Measurements from ENCODE around the gene PHF12. TPM values are rescaled to one million over a fixed set of nuclear protein-coding genes. Genes with fewer than 3 reads are reported as not detected.

PHF12 gene
- total RNA-seq, 6 donors from 2014 or later: 38.8 to 103 (median 62.7) TPM

DNA sequence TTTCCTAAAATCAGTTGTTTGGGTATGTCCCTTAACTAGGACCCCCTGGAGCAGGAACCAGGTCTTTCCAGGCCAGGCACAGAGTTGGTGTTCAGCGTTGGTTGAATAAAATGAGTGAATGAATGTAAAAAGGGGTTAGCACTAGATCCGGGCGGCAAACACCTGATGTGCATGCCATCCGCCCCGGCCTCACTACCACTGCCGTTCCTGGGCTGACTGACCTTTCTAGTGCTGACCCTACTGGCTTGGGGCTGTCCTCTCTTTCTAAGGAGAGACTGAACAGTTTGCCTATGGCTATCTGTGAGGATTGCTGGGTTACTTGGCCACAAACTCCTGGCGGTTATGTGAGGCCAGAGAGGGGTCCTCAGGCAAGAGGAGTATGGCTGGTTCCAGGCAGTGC lies 10.1 kb upstream of the PHF12 start:
- Histone ChIP-seq H3K27me3 (peaks cover 0 to 3% (median 0%) of the 10 kb centered on the region in 4 donors), H3K4me3 (no peak overlapping the region), H3K27ac (no peak overlapping the region), H3K36me3 (no peaks in the 10 kb centered on the region), H3K4me1 (peaks cover 0 to 5% (median 0%) of the 10 kb centered on the region in 4 donors), H3K9me3 (no peaks in the 10 kb centered on the region)
- TF ChIP-seq, protein P1, sequence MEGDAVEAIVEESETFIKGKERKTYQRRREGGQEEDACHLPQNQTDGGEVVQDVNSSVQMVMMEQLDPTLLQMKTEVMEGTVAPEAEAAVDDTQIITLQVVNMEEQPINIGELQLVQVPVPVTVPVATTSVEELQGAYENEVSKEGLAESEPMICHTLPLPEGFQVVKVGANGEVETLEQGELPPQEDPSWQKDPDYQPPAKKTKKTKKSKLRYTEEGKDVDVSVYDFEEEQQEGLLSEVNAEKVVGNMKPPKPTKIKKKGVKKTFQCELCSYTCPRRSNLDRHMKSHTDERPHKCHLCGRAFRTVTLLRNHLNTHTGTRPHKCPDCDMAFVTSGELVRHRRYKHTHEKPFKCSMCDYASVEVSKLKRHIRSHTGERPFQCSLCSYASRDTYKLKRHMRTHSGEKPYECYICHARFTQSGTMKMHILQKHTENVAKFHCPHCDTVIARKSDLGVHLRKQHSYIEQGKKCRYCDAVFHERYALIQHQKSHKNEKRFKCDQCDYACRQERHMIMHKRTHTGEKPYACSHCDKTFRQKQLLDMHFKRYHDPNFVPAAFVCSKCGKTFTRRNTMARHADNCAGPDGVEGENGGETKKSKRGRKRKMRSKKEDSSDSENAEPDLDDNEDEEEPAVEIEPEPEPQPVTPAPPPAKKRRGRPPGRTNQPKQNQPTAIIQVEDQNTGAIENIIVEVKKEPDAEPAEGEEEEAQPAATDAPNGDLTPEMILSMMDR (IDR thresholded peaks at IDR 0.05): no peak
- ATAC-seq (ENCODE audit: low FRiP score in 2 of 2) (no peak), DNase-seq (no peak)
- 89 to 93% methylated on average over 6 to 7 of the region's 7 CpGs for WGBS, 2 donors

DNA sequence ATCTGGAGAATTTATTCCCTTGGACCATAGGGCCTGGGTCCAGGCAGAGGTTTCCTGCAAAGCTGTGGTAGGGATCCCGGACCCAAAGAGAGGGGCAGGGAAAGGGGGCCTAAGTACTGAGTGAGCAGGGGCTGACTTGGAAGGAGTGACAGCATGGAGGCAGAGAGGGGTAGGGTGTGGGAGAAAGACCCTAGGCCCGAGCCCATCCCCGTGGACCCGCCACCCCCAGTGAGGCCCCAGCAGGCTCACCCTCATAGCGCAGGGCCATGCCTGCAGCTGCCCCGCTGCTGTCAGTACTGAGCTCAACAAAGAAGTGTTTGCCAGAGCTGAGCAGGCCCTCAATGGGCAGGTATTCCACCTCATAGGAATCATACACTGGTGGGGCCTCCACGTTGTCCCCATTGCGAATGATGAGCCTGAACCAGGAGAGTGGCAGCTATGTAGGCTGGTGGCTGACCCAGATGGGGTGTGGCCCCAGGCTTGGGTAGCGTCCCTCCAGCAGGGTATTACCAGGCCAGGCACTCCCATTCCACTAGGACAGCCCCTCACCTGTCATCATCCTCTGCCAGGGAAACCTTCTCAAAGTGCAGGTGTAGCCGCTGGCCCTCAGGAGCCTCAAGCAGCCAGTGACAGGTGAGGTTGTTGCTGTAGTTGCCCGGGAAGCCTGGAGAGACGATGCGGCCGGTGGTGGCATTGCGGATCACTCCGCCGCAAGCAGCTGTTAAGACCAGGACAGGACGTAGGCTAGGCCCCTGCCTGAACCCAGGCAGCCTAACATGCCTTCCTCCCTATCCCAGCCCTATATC lies 9.1 kb upstream of the PHF12 start:
- H3K27ac ChIP-seq: no peak overlapping the region
- no peak overlapping the region for H3K4me3 ChIP-seq
- 92 to 95% methylated on average over 8 to 18 of the region's 18 CpGs for WGBS, 2 donors
- no peaks in the 10 kb centered on the region for H3K36me3 ChIP-seq
- ATAC-seq (ENCODE audit: low FRiP score in 2 of 2): no peak
- peaks cover 0 to 3% (median 0%) of the 10 kb centered on the region in 4 donors for H3K27me3 ChIP-seq
- no peaks in the 10 kb centered on the region for H3K9me3 ChIP-seq
- TF ChIP-seq POLR2A (IDR thresholded peaks at IDR 0.05) (no peak), POLR2AphosphoS5 (IDR thresholded peaks at IDR 0.05) (no peak), EP300 (IDR thresholded peaks at IDR 0.05) (no peak)
- TF ChIP-seq, protein P1 (IDR thresholded peaks at IDR 0.05): no peak
- no peak for DNase-seq
- peaks cover 0 to under 1% (median 0%) of the 10 kb centered on the region in 4 donors for H3K4me1 ChIP-seq

DNA sequence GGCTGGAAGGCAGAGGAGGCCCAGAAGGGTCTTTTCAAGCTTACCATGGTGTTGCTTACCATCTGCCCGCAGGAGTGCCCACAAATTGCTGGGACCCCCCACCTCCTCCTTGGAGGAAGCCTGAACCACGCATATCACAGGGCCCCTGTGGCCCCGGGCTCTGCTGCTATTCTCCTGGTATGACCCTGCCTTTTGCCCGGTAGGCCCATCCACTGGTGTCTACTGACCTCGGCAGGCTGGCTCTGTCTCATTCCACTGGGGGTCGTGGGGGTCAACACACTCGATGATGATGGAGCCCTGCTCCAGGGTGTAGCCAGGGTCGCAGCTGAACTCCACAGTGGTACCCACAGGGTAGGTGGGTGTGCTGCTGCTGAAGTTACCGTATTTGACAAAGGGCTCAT lies 8.2 kb upstream of the PHF12 start:
- 88% methylated on average over 9 of the region's 9 CpGs; no CpG with 5 or more reads in 1 of the 2 donors for WGBS, 2 donors
- no peak for TF ChIP-seq POLR2AphosphoS5 (IDR thresholded peaks at IDR 0.05)
- TF ChIP-seq, protein P1 (IDR thresholded peaks at IDR 0.05): no peak
- TF ChIP-seq EP300 (IDR thresholded peaks at IDR 0.05): no peak
- TF ChIP-seq POLR2A (IDR thresholded peaks at IDR 0.05): no peak
- no peaks in the 10 kb centered on the region for H3K9me3 ChIP-seq
- H3K36me3 ChIP-seq: no peaks in the 10 kb centered on the region
- ATAC-seq (ENCODE audit: low FRiP score in 2 of 2): no peak
- no peaks in the 10 kb centered on the region for H3K4me1 ChIP-seq
- H3K27ac ChIP-seq: no peak overlapping the region
- no peak for DNase-seq
- peaks cover 0 to 3% (median 0%) of the 10 kb centered on the region in 4 donors for H3K27me3 ChIP-seq
- H3K4me3 ChIP-seq: no peak overlapping the region

DNA sequence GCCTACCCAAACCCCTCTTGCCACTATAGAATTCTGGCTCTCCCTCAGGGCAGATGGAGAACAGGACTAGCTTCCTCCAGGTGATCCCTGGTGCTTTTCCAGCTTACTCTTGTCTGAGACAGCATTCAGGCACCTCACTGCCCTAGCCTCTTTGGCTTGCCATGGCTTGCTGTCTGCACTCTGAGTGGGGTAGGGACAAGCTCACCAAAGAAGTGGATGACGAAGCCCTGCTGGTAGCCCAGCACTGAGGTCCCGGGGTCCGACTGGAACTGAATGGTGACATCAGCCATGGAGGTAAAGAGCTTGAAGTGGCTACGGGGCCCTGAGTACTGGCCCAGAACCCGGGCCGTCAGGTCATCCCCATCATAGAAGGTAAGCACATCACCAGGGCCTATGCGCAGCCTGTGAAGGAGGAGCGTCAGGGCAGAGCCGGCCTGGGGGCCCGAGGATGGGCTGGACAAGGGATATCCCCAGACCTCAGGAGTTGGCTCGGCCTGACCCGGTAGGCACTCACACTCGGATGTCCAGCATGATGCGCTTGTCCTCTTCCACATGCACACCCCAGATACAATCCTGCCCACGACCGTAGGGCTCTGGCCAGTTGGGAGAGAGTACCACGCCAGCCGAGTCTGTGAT lies 7.6 kb upstream of the PHF12 start:
- Histone ChIP-seq H3K4me1 (no peaks in the 10 kb centered on the region), H3K36me3 (no peaks in the 10 kb centered on the region), H3K27ac (no peak overlapping the region), H3K27me3 (no peaks in the 10 kb centered on the region), H3K4me3 (no peak overlapping the region), H3K9me3 (no peaks in the 10 kb centered on the region)
- DNase-seq: no peak
- 93 to 94% methylated on average over 10 to 18 of the region's 18 CpGs for WGBS, 2 donors
- no peak for TF ChIP-seq POLR2AphosphoS5 (IDR thresholded peaks at IDR 0.05)
- no peak for TF ChIP-seq EP300 (IDR thresholded peaks at IDR 0.05)
- TF ChIP-seq POLR2A (IDR thresholded peaks at IDR 0.05): no peak
- TF ChIP-seq, protein P1 (IDR thresholded peaks at IDR 0.05): no peak
- no peak for ATAC-seq (ENCODE audit: low FRiP score in 2 of 2)

Data from upper lobe of left lung (tissue), 6 donors.